GM18867 (cell line): ENCODE data around the gene MED12L.
A peak's percentile ranks its signal among the peaks of the same experiment; 100 is the strongest.

Source experiments
- ATAC-seq: cut with Tn5 transposase; IDR thresholded peaks from one replicate; pipeline ENCODE4 v1.9.1; 2021; ENCODE audit warnings: mild to moderate bottlenecking, moderate library complexity; ENCODE audit not compliant: unreplicated experiment

MED12L gene

DNA sequence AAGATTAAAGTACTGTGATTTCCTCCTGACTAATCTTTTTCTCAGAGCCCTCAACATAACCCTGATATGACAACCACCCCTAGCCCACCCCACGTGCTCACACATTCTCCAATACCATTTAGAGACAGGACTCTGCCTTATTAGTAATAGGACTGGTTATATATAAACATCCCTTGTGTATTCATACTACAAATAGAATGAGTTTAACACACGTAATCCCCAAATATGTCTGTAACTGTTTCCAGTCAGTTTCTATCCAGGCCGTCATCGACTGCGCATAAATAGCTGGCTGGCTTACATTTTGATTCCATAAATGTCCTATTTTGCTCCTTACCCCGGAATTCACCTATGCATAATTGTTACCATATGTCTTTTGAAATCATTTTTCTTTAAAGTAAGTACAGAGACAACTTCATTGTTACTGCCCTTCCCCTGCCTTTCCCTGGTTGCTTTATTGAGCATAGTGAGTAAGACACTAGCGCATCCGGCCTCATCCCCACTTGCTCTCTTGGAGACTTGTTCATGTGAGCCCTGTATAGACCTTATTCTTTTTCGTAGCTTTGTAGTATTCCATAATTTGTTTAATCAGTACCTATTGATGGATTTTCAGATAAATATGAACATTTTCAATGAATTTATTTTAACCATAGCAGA is 196.3 kb downstream of the MED12L start:
- ATAC-seq = no peak

- peak; percentile 63 for ATAC-seq
Measured at GRCh38 chr3:151282921-151283320, 197.5 kb downstream of the MED12L start.

GRCh38 chr3:151283387-151283786 is 197.9 kb downstream of the MED12L start:
- no peak for ATAC-seq

- no peak for ATAC-seq
Measured at GRCh38 chr3:151283907-151284461, 198.5 kb downstream of the MED12L start.

DNA sequence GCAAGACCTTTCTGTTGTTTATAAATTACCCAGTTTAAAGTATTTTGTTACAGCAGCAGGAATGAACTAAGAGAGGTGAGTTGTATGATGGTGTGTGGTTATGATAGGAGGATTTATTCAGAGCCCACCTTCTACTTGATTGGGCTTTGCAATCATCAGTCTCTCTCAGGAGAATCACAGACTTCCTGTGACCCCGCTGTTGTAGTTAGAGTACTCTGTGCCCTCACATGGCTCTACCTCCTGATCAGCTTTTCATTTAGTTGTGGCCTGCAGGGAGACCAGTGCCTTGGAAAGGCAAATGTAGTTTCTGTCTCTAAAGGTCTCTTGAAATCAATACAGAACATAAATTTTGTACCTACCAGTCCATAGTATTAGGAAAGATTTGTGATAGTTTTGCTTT is 200.5 kb downstream of the MED12L start:
- ATAC-seq = no peak

- no peak for ATAC-seq
Measured at GRCh38 chr3:151289445-151289844, 204.0 kb downstream of the MED12L start.

GRCh38 chr3:151290673-151291072 is 205.2 kb downstream of the MED12L start:
- ATAC-seq = no peak

DNA sequence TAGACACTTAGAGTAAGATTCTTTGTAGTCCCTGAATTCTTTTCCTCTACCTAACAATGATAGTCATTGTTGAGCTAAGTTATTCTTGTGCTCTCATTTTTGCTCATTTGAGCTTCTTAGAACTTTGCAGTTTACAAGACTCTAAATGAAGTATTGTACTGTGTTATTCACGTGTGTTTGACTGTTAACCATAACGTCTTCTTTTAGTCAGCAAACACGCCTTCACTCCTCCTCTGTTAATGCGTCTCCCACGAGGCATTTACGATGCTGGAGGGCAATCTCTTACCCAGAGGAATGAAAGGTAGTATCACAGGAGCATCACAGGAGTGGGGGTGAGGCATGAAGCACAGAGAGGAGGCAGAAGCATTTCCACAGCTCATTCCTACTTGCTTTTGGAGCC is 207.7 kb downstream of the MED12L start:
- no peak for ATAC-seq

- ATAC-seq = no peak
Measured at GRCh38 chr3:151296226-151296625, 210.8 kb downstream of the MED12L start.

DNA sequence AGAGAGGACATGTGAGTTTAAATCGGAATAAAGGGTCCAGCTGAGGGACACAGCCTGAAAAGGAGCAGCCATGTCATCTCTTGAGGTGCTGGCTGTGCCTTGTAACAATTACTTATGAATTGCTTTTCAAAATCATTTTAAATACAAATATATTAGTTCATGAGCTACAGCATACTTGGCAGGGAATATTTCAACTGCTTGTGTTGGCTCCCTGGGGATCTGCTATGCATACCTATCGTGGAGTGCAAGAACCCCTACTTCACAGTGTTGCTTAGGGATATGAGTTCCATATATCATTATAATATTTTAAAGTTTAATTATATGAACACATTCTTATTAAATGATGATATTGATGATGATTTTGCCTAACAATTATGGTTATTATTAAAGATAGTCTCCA is 212.0 kb downstream of the MED12L start:
- ATAC-seq = no peak

GRCh38 chr3:151299006-151299405 is 213.5 kb downstream of the MED12L start:
- no peak for ATAC-seq

DNA sequence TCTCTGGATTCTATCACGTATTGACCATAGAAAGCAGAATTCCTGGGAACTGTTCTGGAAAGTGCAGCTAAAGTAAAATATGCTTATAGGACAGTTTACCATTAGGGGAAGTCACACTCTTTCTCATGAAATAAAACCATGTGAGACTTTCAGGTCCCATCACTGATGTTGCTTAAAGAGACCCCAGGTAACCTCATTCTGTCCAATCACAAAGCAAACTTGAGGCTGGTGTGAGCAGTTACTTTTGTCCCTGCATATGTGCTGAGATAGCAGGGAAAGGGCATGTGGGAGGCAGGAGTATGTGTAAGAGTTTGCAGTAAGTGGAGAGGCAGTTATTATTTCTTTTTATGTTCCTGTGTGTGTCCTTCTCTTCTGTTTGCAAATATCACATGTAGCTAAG is 215.1 kb downstream of the MED12L start:
- ATAC-seq = no peak

DNA sequence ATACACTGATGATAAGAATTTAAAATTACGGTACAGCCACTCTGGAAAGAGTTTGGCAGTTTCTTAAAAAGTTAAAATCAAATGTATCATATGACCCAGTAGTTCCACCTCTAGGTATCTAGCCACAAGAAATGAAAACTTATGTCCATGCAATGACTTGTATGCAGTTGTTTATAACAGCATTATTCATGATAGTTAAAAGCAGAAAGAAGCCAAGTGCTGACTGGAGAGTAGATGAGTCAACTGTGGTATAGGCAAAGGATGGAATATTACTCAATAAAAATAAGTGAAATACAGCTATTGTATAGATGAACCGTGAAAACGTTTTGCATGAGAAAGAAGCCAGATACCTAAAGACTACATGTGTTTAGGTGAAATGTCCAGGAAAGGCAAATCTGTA is 216.3 kb downstream of the MED12L start:
- ATAC-seq = no peak

- no peak for ATAC-seq
Measured at GRCh38 chr3:151303751-151304150, 218.3 kb downstream of the MED12L start.

DNA sequence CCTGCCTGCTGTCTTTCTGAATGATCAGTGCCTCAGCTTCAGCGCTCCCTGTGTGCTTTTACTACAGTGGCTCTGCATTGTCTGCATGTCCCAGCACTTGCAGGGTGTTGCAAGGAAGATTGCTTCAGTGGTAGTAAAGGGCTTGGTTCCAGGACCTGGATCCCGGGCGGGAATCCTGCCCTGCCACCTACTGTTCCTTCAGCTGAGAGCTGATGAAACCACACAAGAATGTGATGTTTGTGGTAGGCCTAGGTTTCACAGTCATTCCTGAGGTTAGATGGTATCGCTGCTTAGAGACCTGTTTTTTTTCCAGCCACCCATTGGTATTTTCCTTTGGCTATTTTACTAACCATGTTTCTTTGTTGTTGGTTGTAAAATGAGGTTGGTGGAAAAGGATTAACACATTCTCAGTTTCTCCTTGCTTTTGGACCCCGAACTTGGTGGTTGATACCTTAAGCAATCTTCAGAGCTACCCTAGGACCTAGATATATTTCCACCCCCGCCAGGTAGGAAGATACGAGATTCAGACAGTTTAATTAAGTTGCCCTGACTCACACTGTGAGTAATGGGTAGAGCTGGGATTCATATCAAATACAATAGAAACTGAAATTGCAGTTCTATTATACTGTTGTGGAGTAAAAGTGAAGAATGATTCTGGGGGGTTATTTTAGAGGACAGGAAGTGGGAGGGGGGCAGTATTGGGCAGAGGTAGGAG is 219.8 kb downstream of the MED12L start:
- ATAC-seq = no peak

DNA sequence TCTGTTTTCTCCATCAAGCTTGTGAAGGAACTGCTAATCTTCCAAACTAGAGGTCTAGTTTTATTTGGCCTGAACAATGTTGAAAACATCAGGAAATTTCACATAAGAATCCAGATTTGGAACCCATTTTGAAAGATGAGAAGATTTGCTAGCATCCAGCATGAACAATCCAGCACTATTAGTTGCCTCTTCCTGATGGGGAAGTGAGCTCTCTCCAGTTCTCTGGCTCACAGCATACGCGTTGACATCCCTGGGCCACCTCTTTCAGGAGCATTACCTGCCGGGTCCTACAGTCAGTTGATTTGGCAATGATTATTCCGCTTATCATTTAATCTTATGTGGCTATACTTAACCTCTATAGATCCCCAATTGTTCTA is 220.3 kb downstream of the MED12L start:
- ATAC-seq = no peak

DNA sequence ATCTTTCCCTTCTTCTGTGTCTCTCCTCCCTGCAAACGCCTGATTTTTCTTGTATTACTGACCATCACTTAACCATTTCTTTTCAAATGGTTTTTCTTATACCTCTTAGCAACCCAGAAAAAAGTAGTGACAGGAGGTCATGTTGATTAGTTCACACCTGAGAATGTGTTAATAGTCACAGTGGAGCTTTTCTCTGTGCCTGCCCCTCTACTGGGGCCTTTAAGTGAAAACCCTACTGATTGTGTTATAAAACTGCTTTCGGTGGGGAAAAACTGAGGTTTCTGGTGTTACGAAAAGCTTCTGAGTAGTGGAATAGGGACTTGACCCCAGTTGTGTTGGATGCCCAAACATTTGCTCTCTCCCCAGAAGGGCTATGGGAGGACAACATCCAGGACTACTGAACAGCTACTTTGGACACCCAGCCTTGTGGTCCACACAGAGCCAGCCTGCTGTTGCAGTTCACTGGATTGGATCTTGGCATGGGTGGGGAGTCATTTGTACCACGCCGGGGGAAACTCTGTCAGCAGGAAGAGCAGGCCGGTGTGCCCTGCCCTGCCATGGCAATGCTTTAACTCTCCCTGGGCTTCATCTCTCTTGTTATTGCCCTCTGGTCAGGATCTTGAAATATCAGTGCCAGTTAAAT is 220.8 kb downstream of the MED12L start:
- ATAC-seq = no peak

DNA sequence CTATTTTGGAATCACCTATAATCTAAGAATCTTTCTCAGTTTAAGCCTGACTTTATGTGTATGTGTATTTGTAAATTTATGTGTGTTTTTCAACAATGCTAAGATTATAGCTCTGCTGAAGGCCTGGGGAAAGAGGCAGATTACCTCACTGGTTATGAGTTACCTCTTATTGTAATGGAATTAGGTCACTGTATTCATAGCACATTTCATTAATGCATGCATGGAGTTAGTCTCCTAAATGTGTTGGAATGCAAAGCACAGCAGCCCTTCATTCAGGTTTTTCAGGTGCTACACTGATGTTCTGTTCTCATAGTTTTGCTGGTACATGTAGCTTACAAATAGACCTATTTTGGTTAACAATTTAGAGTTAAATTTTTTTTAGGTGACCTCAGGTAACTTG is 221.7 kb downstream of the MED12L start:
- ATAC-seq = no peak

GRCh38 chr3:151307583-151308488 is 222.4 kb downstream of the MED12L start:
- no peak for ATAC-seq

DNA sequence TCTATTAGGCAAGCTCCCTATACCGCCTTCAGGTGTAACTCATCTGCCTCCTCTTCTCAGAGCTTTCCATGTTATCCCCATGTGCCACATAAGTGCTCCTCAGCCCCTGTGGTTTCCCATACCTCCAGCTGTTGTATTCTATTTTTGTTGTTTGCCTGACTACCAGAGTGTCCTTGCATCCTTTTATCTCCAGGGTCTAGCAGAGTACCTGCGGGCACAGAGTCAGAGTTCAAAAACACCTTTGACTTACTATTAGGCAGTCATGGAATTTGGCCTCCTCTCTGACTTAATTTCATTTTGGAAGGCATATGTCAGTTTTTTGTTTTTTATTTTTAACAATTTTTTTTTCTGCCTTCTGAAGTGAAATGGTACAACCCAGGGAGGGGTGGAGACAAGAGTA is 224.1 kb downstream of the MED12L start:
- no peak for ATAC-seq

- ATAC-seq = no peak
Measured at GRCh38 chr3:151312972-151313371, 227.5 kb downstream of the MED12L start.
